DOHH2 (cell line): ENCODE measurements around the gene CTAGE9.

ENCODE experiments used
- EZH2phosphoT487 ChIP-seq: fragments of 200-600 bp; sonication (generic); IDR thresholded peaks from 2 replicates; pipeline ENCODE4 v1.6.1; 2017; ENCODE audit warnings: borderline replicate concordance, mild to moderate bottlenecking, antibody characterized with exemption, low read length, moderate library complexity, mixed read lengths
- TF ChIP-seq, protein P1 (sequence below): fragments of 200-600 bp; sonication (generic); IDR thresholded peaks from one replicate; pipeline ENCODE4 v1.5.1; 2014; ENCODE audit warnings: antibody characterized with exemption, mild to moderate bottlenecking, low read depth, low read length; ENCODE audit not compliant: poor library complexity, severe bottlenecking

DNA sequence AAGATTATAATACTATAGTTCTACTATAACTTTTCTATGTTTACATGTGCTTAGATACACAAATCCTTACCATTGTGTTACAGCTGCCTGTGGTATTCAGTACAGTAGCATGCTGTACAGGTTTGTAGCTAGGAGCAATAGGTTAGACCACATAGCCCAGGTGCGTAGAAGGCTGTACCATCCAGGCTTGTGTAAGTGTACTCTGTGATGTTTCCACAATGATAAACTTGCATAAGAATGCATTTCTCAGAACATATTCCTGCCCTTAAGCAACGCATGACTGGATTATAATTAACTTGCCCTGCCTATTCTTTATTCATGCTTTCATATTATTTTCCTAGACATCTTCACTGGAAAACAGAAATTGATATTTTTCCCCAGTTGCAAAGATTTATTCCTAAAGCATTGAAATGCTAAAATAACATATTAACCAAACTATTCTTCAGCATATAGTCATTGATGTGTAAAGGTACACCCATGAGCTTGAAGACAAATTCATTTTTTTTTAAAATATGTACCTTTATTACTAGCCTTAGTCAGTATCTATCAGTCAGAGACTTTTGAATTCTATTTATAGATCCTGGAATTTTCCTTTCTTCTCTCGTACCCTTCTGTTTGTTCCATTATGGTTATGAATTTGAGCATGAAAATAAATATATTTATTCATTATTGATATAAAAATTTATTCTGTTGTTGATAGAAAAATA lies 7.2 kb upstream of the CTAGE9 start:
- TF ChIP-seq, protein P1, sequence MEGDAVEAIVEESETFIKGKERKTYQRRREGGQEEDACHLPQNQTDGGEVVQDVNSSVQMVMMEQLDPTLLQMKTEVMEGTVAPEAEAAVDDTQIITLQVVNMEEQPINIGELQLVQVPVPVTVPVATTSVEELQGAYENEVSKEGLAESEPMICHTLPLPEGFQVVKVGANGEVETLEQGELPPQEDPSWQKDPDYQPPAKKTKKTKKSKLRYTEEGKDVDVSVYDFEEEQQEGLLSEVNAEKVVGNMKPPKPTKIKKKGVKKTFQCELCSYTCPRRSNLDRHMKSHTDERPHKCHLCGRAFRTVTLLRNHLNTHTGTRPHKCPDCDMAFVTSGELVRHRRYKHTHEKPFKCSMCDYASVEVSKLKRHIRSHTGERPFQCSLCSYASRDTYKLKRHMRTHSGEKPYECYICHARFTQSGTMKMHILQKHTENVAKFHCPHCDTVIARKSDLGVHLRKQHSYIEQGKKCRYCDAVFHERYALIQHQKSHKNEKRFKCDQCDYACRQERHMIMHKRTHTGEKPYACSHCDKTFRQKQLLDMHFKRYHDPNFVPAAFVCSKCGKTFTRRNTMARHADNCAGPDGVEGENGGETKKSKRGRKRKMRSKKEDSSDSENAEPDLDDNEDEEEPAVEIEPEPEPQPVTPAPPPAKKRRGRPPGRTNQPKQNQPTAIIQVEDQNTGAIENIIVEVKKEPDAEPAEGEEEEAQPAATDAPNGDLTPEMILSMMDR: no peak
- no peak for TF ChIP-seq EZH2phosphoT487
